UCSD-AML1 (cell line): ENCODE data around the gene LRCH4.

Source experiments
- DNase-seq: peaks from one replicate; lab custom pipeline; 2025; ENCODE audit not compliant: unreplicated experiment; lab: John Stamatoyannopoulos, UW

LRCH4 gene

GRCh38 chr7:100585511-100586265, at the start of gene LRCH4:
Gene LRCH4, minus strand, starts transcription at chr7:100586129. Its CDS starts 29 bp downstream, at chr7:100586100.
- DNase-seq: peak; percentile 53

- DNase-seq: peak; percentile 52
Observed at GRCh38 chr7:100632951-100633717, 47.2 kb upstream of the LRCH4 start.

DNA sequence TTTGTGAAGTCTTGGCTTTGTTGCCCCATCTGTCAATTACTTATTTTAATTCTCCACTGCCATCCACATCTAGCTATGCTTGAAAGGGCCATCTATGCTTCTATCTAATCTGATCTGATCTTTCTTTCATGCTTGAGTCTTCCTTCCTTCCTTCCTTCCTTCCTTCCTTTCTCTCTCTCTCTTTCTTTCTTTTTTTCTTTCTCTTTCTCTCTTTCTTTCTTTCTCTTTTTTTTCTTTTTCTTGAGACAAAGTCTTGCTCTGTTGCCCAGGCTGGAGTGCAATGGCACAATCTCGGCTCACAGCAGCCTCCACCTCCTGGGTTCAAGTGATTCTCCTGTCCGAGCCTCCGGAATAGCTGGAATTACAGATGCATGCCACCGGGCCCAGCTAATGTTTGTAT, 44.1 kb upstream of the LRCH4 start:
- no peak for DNase-seq

DNA sequence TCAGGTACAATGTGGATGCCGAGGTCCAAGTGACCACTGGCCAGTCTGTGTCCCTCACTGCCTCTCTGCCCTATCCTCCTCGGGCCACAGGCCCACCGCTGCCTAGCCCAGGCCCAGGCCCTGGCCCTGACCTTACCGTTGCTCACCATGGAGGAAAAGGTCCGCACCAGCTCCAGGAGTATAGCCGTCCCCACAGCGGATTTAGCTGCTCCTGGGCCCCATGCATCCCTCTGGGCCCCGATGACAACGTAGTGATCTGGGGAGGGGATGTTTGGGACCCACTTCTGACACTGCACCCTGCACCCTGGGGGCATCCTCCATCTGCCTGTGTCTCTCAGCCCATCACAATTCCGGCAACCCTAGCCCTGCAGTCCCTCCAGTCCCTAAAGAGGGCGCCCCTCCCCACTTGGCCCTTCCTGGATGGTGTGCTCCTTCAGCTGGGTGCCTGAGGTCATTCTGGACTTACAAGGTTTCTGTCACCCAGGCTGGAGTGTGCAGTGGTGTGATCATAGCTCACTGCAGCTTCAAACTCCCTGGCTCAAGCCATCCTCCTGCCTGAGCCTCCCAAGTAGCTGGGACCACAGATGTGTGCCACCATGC, 43.3 kb upstream of the LRCH4 start:
- peak; percentile 44 for DNase-seq

DNA sequence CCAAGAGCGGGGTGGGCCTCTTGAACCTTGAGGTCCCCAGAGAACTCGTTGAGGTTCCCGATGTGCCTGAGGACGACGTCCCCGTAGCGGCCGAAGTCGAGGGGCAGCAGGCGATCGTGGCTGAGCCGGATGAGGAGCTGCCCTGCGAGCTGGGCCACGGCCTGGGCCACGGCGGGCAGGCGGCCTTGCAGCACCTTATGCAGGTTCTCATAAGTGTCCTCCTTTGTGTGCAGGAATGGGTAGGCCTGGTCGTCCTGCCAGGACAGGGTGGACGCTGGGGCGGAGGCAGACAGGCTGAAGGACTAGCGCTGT, 41.3 kb upstream of the LRCH4 start:
- DNase-seq: no peak

DNA sequence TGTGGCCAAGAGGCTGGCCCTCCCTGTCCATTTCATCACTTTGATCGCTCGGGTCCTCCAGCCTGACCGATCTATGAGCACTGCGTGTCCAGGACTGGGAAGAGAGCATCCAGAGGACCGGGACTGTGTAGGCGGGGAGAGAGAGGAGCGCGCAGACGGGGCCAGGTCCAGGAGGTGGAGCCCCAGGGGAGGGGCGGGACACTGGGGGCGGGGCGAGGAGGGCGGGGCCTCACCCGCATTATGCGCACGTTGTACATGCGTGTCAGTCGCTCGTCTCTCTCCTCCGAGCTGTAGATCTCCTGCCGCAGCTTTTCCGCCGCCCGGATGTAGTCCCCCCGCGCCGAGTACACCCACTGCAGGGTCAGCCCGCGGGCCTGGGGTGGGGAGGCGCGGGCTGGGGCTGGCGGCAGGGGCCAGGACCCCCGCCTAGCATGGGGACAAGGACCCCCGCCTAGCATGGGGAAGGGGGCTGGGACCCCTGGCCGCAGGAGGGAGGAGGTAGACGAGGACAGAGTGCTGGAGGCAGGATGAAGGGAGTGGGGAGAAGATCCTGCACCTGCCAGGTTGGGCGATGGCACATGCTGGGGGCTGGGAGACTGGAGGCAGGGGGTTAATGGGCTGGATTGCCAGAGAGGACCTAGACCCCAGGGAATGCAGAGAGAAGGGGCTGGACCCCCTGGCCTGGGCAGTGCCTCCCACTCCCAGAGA, 40.8 kb upstream of the LRCH4 start:
- peak; percentile 54 for DNase-seq

DNA sequence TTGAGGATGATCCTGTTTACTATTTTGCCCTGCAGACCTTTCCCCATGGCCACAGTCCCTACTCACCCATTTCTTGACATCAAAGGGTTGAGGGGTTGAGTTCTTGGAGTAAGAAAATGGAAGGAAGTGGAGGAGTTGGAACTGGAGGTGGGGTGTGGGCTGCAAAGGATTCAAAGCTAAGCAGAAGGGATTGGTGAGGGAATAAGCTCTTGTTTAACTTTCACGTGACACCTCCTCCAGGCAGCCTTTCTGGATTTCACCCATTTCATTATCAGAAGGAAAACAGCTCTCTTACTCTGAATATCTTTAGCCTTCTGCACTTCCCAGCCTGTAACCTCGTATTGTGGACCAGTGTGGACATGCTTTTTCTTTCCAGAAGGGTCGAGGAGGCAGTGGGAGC, 40.1 kb upstream of the LRCH4 start:
- DNase-seq: no peak

DNA sequence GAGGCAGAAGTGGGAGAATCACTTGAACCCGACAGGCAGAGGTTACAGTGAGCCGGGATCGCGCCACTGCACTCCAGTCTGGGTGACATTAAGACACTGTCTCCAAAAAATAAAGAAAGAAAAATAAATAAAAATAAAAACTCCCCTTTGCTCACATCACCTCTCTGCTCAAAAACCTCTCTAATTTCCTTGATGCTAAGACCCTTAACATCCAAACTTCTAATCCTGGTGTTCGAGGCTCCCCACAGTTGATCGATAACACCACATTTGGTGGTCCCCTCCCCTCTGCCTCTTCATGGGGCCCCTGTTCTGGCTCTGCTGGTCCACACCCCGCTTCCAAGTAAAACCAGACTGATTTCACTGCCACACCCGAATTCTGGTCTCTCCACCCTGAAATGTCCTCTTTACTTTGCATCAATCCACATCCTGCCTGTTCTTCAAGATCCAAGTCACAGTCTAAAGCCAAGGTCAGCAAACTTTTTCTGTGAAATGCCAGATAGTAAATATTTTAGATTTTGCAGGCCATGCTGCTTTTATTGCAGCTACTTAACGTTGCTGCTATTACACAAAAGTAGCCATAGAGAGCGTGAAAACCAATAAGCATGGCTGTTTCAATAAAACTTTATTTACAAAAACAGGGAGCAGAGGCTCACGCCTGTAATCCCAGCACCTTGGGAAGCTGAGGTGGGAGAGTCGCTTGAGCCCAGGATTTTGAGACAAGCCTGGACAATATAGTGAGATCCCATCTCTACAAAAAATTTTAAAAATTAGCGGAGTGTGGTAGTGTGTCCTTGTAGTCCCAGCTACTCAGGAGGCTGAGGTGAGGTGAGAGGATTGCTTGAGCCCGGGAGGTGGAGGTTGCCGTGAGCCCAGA, 38.3 kb upstream of the LRCH4 start:
- no peak for DNase-seq

GRCh38 chr7:100621554-100621953, 35.6 kb upstream of the LRCH4 start:
- DNase-seq: no peak

- no peak for DNase-seq
Observed at GRCh38 chr7:100620804-100621203, 34.9 kb upstream of the LRCH4 start.

DNA sequence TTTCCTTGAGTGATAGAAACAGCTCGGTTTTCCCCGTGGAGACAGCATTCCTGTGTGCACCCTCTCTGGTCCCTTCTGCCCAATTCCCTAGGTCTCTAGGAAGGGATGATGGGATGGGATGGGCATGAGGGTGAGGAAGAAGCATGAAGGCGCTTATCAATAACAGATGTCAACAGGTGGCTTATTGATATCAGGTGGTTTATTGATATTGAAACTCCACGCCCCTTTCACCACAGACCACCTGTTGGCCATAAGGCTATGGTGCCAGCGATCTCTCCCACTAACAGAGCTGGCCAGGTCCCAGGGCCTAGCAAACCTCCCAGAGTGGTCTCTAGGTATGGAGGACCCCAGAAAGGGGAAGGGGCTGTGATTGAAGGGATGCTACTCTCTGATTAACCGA, 34.3 kb upstream of the LRCH4 start:
- DNase-seq: no peak

- DNase-seq: no peak
Observed at GRCh38 chr7:100614308-100614861, 28.5 kb upstream of the LRCH4 start.

DNA sequence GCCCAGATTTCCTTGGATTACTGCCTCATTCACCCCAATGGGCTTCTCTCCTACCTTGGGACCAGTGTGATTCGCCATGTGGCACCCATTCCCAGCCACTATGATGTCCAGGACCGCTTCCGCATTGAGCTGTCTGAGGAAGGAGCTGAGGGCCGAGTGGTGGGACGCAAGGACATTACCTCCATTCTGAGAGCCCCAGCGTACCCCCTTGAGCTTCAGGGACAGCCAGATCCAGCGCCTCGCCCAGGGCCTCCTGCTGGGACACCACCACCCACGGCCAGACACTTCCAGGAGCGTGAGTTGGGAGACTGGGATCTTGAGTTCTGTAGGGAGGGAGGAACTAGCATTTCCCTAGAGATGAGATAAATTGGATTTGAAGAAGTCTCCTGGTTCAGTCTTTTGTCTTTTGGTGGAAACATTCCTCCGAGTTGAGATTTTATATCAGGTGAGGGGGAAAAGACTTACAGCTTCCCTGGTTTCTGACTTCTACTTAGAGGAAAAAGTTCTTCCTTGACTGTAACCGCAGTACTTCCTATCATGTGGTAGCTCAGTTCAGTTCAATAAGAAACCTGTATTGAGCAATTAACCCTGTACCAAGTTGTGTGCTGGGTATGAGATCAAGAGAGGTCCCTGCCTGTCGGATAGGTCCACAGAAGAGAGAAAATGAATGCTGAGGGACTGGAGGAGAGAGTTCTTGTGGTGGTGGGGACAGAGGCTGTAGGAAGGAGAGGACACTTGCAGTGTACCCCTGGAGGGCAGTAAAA, 27.7 kb upstream of the LRCH4 start:
- no peak for DNase-seq

- DNase-seq: peak; percentile 6
Observed at GRCh38 chr7:100612730-100613390, 26.9 kb upstream of the LRCH4 start.

- peak; percentile 91 for DNase-seq
Observed at GRCh38 chr7:100611983-100612729, 26.2 kb upstream of the LRCH4 start, which contains the start of gene MOSPD3. Gene MOSPD3, plus strand, starts transcription at chr7:100612540. Its CDS starts 252 bp downstream, at chr7:100612792.

DNA sequence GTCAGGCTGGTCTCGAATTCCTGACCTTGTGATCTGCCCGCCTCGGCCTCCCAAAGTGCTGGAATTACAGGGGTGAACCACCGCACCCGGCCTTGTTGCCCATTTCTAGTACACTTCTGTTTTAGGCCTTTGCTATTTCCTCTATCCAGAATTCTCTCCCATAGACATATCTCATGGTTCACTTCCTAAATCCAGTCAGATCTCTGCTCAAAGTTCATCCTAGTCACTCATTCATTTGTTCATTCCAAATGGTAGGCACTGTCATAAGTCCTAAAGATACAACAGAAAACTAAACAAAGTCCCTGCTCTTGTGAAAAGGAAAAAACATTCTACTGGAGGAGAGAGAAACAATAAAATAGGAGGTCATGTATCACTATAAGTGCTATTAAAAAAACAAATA, 24.0 kb upstream of the LRCH4 start:
- no peak for DNase-seq

- DNase-seq: no peak
Observed at GRCh38 chr7:100607111-100607510, 21.2 kb upstream of the LRCH4 start.

DNA sequence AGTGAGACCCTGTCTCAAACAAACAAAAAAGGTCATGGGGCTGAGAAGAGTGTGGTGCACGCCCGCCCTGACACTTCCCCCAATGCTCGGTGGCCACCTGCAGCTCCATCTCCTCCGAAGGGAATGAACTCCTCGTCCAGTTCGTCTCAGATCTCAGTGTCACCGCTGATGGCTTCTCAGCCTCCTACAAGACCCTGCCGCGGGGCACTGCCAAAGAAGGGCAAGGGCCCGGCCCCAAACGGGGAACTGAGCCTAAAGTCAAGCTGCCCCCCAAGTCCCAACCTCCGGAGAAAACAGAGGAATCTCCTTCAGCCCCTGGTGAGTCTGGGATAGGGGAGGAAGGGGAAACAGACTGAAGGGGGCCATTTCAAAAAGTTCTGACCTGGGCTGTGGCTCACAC, 20.4 kb upstream of the LRCH4 start:
- DNase-seq: no peak
